Stimulated activated CD4-positive, alpha-beta T cell treated with anti-CD3 and anti-CD28 coated beads, Interleukin-12 subunit alpha, Interleukin-12 subunit beta, amount 100 ng/mL, for 4 hours (primary cell): Measurements from ENCODE around the gene EXOC1.

Source experiments
- DNase-seq: peaks from one replicate; pipeline ENCODE4 v3.0.0-alpha.2; 2020

Gene EXOC1

GRCh38 chr4:55859711-55860110, 6.3 kb downstream of the EXOC1 start:
- DNase-seq = no peak

GRCh38 chr4:55864577-55865223, 11.3 kb downstream of the EXOC1 start:
- no peak for DNase-seq

- no peak for DNase-seq
Measured at GRCh38 chr4:55865228-55865806, 11.9 kb downstream of the EXOC1 start.

DNA sequence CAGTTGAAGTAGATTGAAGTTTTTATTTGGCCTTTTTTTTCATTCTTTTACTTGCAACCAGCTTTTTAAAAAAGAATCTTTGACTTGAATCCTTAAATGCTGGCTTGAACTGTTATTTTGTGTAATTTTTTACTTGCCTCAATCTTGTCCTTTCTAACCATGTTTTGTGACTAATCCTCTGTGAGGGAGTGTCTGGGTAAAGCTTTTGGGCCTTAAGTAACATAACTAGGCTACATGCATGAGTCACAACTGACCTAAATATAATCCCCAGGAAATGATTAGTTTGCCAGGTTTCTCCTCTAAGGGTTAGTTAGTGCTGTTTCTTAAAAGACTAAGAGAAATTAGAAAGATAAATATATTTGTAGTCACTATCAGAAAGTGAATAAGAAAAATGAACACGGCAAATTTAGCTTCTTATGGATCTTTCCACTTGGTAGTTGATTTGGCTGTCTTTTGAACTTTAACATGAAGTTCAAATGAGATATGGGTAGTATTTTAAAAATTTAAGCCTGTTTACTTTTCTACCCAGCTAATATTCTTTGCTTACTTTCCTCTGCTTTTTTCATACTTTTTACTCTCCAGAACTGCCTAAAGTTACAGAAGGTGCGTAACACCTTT, 13.0 kb downstream of the EXOC1 start:
- no peak for DNase-seq

- no peak for DNase-seq
Measured at GRCh38 chr4:55866973-55867574, 13.6 kb downstream of the EXOC1 start.

- DNase-seq = no peak
Measured at GRCh38 chr4:55868581-55869090, 15.2 kb downstream of the EXOC1 start.

GRCh38 chr4:55871299-55871800, 17.9 kb downstream of the EXOC1 start:
- DNase-seq = no peak

DNA sequence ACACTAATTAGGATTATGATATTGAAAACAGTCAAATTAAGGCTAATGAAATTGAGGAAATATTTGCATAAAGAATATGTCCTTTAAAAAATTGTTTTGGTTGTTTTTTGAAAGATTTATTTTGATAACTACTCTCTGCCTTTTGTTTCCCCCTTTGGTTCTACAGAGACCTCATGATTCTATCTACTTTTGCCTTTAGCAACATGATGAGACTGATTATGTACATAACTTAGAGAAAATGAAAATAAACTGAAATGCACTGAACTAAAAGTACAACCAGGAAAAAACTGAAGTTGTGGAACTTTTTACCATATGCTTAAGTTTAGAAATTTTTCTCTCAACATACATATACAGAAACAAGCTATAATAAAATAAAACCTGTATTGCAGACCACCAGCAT, 21.4 kb downstream of the EXOC1 start:
- DNase-seq = no peak

DNA sequence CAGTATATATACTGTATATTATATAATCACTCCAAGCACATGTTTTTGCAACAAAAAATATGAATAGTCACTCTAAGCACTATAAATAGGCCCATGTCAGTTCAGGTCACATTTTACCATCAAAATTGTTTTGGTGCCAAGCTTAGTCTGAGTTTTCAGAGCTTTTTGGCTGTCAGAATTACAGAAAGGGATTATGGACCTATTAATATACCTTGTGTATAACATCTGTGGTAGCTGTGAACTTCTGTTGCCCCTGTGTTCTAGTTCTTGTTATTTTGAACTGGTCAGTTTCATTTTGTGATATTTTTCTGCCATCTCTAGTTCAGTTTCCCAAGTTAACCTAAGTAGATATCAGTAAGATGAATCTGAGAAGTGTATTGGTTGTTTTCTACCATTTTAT, 22.9 kb downstream of the EXOC1 start:
- DNase-seq = no peak

GRCh38 chr4:55879224-55879623, 25.8 kb downstream of the EXOC1 start:
- no peak for DNase-seq

DNA sequence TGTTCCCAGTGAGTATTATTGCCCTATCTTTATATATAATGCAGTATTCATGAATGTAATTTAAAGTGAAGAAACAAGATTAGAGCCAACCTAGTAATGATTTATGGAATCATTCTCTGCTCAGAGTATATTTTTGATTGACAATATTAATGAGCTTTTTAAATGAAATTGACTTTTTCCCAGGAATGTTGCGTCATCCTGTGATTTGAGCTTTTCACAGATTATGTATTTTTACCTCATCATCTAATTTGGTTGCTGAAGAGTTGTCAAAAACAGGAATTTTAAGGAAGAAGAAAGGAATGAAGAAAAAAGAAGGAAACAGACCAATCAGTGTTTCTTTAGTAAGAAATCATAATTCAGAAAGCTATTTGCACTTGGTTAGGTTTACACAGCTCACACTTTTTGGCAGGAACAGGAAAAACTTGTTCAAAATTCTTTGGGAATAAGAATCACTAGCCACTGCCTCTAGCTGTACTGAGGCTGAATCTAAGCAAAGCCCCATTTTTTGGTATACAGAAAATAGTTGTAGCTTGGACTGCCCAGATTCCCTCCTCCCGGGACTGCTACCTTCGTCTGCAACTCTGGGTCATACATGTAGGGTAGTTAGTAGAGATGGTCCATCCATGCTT, 27.3 kb downstream of the EXOC1 start:
- DNase-seq = no peak

DNA sequence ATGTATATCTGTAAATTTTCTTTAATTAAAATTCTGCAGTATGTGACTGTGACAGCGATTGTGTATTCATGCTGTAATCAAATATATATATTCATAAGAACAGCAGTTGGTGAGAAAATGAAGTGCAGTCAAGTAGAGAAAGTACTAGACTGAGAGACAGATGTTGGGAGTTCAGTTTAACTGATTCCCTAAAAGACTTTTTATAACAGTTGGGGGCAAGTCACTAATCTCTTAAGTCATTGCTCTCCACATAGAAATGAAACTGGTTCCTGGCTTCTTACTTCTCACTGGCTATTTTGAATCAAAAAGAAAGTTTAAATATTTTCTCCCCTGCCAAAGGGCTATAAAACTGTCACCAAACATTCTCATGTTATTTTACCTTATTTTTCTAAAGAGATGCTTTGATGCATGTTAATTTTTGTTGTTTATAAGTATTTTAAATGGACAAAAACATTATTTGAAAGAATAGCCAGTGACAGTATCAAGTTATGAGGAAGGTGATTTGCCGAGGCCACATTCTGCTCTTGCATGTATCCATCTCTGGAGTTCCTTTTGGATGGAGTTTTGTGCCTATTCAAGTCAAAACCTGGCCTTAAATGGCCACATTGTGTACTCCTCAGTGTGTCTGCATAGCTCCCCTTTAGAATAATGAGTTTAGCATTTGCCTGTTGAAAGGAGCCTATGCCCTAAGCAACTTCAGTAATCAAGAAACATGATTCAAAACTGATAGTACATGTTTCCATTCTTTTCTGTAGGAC, 30.8 kb downstream of the EXOC1 start:
- no peak for DNase-seq

- no peak for DNase-seq
Measured at GRCh38 chr4:55884851-55885219, 31.4 kb downstream of the EXOC1 start.

GRCh38 chr4:55887594-55887993, 34.1 kb downstream of the EXOC1 start:
- DNase-seq = no peak

- no peak for DNase-seq
Measured at GRCh38 chr4:55892156-55892555, 38.7 kb downstream of the EXOC1 start.

DNA sequence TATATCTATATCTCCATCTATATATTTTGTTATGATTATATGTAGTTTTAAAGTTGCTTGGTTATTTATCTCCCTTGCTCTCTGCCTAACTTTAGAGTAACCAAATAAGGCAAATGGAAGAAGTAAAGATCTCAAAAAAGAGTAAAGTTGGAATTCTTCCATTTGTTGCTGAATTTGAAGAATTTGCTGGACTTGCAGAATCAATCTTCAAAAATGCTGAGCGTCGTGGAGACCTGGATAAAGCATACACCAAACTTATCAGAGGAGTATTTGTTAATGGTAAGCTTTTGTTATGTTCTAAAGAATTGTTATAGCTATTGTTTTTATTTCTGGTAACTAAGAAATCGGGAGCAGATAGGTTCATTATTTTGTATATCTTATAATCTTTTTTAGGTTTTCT, 43.2 kb downstream of the EXOC1 start:
- DNase-seq = no peak

DNA sequence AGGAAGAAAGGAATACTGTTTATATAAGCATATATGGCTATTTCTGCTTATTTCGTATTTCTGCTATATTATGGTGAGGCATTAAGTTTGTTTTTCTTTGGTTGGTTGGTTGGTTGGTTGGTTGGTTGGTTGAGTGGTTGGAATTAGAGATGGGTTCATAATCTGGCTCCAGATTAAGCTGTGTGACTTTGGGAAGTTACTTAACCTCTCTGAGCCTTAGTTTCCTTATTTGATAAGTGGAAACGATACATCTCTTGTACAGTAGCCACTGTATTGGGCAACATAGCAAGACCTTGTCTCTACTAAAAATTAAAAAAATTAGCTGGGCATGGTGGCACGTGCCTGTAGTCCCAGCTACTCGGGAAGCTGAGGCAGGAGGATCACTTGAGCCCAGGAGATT, 49.2 kb downstream of the EXOC1 start:
- DNase-seq = no peak

DNA sequence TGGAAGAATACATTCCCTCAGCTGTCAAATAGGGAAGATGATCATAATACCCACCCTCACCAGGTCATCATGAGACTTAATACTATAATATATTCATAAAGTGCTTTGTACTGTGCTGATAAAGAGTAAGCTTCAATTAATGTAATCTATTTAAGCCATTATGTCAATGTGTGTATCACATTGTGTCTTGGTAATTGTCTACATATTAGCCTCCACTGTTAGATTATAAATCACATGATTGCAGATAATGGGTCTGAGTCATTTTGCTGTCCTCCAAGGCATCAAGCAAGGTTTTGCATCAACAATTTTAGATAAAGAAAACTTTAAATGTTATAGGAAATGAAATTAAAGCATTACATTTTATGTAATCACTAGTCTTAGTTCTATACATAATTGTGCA, 50.1 kb downstream of the EXOC1 start:
- DNase-seq = no peak

- DNase-seq = no peak
Measured at GRCh38 chr4:55904576-55904975, 51.1 kb downstream of the EXOC1 start.

GRCh38 chr4:55906323-55906722, 52.9 kb downstream of the EXOC1 start:
- DNase-seq = no peak

DNA sequence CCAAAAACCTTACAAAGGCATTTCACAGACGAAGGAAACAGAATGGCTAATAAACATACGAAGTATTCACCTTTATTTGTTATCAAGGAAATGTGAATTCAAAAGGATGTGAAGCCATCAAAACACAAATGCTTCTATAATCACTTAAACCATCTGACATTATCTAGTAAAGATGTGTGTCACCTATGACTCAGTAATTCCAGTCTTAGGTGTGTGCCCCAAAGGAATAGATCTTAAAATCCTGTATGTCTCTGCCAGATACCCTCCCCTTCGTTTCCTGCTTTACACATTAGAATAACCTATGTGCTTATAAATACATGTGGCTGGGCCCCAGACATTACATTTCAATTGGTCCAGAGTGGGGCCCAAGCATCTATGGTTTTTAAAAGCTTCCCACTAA, 53.5 kb downstream of the EXOC1 start:
- no peak for DNase-seq

- DNase-seq = no peak
Measured at GRCh38 chr4:55907469-55907868, 54.0 kb downstream of the EXOC1 start.

DNA sequence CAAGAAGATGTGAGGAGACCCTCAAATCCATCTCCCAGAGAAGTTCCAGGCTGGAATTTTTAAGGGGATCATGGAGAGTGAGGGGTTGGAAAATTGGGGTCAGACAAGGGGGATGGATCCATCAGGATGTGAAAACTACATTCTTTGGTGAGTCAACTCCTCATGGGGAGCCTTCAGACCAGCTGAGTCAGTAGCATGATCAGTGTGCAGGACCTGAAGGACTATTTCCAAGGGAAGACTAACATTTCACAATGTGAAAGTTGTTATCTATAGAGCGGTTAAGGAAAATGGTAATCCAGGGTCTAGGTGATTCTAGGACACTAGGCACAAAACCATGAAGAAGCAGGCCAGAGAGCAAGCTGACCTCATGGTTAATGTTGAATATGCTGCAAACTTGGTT, 56.7 kb downstream of the EXOC1 start:
- DNase-seq = no peak
